COLO829 (cell line): ENCODE measurements around the gene ITGBL1.
A peak's percentile ranks its signal among the peaks of the same experiment; 100 is the strongest.

Source experiments
- DNase-seq: peaks from one replicate; pipeline ENCODE4 v3.0.0; 2012; ENCODE audit warnings: low spot score

ITGBL1 gene

DNA sequence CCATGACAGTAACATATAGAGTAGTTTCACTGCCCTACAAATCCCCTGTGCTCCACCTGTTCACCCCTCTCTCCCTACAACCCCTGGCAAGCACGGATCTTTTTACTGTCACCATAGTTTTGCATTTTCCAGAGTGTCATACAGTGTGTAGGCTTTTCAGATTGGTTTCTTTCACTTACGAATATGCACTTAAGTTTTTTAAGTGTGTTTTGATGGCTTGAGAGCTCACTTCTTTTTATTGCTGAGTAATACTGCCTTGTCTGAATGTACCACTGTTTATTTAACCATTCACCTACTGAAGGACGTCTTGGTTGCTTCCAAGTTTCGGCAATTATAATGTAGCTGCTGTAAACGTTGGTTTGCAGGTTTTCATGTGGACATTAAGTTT is 175.1 kb downstream of the ITGBL1 start:
- no peak for DNase-seq

DNA sequence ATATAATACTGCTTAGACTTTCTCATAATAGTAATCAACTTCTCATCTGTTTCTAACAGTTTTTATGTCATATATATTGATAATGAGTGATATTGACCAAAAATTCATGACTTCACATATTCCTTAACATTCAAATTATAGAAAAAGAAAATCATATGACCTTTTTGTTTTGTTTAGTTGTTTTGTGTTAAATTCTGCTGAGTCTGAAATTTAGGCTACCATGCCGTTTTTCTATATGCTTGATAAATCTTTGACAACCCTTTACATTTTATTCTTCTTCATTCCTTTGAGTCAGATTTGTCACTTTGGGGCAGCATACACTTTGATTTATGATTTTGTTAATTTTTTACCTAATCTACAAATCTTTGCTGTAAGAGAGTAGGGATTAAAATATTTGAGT is 176.4 kb downstream of the ITGBL1 start:
- no peak for DNase-seq

DNA sequence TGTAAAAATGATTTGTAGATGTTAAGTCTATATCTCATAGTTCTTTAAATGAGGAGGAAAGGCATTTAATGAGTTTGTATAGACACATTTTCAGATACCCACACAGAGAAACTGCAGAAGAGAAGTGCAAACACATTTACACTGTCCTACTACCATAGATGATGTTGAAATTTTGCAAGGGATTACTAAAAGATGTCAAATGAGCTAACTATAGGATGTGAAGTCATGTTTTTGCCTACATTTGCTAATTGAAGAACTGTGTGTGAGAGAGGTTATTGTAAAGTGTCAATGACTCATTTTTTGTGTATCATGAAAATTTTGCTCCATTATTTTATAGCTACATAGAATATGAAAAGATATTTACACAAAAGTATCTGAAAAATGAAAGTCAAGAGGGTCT is 178.9 kb downstream of the ITGBL1 start:
- no peak for DNase-seq

DNA sequence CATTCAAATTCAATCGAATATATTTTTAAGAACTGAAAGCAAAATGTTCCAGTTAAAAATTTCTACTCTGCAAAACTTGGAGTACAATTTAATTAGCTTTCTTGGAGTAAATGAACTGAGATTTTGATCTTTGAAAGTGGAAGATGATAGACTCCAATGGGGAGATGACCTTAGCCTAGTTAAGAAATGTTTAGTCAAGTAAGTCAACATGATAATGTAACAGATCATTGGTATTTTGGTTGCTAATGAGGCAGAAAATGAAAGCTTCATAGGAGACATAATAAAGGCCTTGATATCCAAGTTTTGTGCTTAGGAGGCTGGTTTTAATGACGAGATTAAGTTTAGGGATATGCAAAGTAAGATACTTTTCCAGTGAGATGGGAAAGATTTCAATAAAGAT is 181.7 kb downstream of the ITGBL1 start:
- DNase-seq = no peak

DNA sequence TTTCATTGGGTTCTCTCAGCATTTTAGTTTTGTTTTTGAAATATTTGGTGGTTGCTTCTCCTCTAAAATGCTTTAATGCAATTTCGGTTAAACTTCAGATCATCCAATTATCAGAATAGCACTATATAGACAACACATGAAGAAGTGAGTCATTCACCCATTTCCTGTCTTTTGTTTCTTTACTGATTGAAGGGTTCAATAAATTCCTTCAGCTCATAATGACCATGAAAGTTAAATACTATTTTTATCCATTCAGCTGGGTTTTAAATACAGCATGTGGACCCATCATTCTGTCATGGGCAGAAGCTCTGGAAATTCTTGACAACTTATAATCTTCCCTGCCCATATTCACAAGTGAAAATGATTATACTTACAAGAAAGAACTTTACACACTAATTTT is 187.2 kb downstream of the ITGBL1 start:
- no peak for DNase-seq

DNA sequence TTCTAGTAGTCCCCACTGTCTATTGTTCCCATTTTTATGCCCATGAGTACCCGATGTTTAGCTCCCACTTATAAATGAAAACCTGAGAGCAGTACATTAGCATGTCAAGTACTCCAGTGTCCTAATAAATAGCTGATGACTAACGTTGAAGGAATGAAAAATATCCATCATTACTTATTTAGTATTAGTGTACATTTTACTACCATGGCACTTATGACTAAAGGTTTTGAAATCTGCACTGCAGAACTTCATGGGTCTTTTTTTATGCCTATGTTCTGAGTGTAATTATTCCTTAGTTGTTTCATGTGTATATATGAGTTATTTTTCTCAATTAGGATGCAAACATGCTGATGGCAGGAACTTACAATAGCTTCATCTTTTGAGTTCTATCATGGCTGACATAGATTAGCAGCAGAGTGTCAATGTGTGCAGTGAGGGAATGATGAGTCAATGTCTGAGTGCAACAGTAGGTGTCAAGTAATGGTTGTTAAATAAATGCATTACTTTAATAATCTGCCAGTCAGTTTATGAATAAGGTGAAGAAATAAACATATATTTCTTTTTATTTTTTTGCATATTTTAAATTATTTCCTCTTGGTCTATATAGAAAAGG is 188.4 kb downstream of the ITGBL1 start:
- DNase-seq = peak; percentile 3

- no peak for DNase-seq
Observed at GRCh38 chr13:101645871-101646270, 193.4 kb downstream of the ITGBL1 start.

GRCh38 chr13:101647760-101648159 is 195.3 kb downstream of the ITGBL1 start:
- DNase-seq = no peak

- DNase-seq = no peak
Observed at GRCh38 chr13:101648766-101649487, 196.5 kb downstream of the ITGBL1 start.

DNA sequence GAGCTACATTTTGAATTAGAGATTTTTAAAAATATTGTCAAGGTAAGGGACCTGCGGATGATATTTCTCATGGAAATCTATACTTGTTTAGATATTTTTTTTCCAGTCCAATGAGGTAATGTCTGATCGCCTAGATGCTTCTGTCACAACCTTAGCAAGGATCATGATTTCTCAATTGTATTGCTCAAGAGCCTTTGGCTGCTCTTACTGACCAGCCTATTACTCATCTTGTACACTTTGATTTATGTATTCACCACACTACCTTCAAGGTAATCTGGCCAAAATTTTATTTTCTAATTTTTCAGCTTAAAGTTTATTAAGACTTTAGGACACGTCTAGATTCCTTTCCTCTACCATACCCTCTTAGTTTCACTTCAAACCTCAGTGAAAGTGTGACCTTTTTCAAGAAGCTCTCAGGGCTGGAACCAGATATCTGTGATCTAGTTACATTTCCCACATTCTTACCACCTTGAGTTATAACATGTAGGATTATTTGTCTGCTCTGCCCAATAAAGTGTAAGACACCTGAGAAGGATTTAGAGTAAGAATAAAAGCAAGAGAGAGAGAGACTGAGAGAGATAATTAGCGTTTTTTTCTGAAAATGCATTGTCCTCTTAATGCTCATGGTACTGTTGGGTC is 197.1 kb downstream of the ITGBL1 start:
- no peak for DNase-seq

DNA sequence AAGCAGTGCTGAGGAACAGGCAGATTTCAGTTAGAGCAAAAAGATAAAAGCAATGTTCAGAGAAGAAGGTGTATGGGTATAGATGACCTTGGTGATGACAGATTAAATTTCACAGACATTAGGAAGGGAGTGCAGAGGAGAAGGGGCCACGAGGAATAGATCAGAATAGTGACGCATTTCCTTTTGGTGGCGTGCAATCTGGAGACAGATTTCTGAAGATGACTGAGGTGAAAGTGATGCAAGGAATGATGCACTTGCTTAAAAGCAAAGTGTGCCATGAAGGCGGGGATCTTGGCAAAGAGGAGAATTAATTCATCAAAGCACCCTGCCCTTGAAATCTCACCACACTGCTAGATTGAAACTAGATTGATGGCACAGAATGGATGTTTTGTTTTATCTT is 202.4 kb downstream of the ITGBL1 start:
- DNase-seq = no peak

- DNase-seq = no peak
Observed at GRCh38 chr13:101655435-101655834, 203.0 kb downstream of the ITGBL1 start.

DNA sequence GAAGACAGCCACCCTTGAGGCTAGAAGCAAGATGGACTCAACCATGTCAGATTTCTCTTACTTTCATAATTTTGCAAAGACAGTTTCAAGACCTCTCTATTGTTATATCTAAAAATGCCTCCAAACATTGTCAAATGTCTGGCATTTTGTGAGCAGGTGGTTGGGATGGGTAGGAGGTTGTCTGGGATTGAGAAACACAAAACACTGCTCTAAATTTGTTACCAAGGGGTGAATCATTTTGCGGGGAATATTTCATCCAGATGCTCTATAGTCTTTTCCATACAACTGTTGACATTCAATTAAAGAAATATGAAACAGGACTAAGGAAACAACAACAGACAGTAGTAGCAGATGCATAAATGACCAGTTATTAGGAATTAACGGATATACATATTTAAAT is 208.2 kb downstream of the ITGBL1 start:
- no peak for DNase-seq

GRCh38 chr13:101661839-101662238 is 209.4 kb downstream of the ITGBL1 start:
- DNase-seq = no peak

DNA sequence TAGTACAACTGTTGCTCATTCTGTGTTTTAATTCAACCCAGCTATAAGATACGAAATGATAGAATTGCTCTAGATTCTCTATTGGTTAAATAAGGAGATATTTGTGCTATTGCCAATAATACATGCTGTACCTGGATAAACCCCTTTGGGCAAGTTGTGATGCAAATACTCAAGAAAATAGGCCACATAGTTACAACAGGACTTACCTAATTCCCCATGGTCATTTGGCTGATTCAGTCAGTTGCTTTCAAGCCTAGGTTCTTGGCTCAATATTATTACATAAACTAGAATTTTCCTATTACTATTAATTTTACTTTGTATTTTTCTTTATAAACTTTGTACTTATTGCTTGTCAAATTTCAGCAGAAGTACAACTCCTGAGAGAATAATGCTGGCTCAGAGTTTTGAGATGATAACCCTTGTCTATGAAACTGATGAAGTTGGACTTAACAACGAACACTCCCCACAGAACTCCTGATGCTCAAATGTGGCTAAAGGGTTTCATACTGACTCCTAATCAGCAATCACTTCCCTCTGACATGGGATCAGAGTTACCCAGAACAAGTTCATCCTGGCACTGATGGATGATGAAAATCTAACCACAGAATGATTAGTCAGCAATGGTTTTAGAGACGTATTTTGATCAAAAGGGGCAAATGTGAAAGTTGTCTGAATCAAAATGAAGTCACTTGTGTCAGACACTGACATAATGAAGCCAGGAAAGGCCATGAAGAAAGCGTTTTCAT is 221.1 kb downstream of the ITGBL1 start:
- DNase-seq = no peak

GRCh38 chr13:101681834-101682233 is 229.4 kb downstream of the ITGBL1 start:
- DNase-seq = no peak

- DNase-seq = no peak
Observed at GRCh38 chr13:101686003-101686402, 233.5 kb downstream of the ITGBL1 start.

GRCh38 chr13:101690871-101691270 is 238.4 kb downstream of the ITGBL1 start:
- no peak for DNase-seq

GRCh38 chr13:101691341-101691860 is 238.9 kb downstream of the ITGBL1 start:
- DNase-seq = no peak

- no peak for DNase-seq
Observed at GRCh38 chr13:101695870-101696516, 243.5 kb downstream of the ITGBL1 start.

DNA sequence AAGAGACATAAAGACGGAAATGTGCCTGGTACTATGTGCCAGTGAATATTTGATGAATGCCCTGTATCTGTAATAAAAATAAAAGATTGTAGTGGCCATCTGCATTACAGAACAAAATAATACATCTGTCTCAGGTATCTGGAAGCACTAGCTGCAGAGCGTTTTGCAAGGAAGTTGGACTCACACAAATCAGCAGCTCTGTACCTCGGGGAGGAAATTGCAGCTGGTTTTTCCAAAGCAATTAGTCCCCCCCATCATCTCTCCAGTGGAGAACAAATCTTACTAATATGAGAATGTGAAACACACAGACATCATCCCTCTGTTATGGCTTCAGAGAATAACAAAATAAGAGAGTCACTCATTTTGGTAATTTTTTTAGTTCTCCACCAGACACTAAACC is 245.3 kb downstream of the ITGBL1 start:
- no peak for DNase-seq

GRCh38 chr13:101698400-101698799 is 245.9 kb downstream of the ITGBL1 start:
- DNase-seq = no peak
